Hematopoietic multipotent progenitor cell treated with erythropoietin and hydrocortisone succinate and interleukin-3 and kit ligand, for 6 days (in vitro differentiated cells): ENCODE data around the gene FOXP2.
A peak's percentile ranks its signal among the peaks of the same experiment; 100 is the strongest.
"Not testable (repeated sequence)": the region's sequence is repeated elsewhere in the genome, so short reads cannot be mapped to it uniquely, and the experiment has no call there.

ENCODE experiments used
- DNase-seq: peaks from one replicate; pipeline ENCODE4 v3.0.0-alpha.2; 2015

The FOXP2 gene

DNA sequence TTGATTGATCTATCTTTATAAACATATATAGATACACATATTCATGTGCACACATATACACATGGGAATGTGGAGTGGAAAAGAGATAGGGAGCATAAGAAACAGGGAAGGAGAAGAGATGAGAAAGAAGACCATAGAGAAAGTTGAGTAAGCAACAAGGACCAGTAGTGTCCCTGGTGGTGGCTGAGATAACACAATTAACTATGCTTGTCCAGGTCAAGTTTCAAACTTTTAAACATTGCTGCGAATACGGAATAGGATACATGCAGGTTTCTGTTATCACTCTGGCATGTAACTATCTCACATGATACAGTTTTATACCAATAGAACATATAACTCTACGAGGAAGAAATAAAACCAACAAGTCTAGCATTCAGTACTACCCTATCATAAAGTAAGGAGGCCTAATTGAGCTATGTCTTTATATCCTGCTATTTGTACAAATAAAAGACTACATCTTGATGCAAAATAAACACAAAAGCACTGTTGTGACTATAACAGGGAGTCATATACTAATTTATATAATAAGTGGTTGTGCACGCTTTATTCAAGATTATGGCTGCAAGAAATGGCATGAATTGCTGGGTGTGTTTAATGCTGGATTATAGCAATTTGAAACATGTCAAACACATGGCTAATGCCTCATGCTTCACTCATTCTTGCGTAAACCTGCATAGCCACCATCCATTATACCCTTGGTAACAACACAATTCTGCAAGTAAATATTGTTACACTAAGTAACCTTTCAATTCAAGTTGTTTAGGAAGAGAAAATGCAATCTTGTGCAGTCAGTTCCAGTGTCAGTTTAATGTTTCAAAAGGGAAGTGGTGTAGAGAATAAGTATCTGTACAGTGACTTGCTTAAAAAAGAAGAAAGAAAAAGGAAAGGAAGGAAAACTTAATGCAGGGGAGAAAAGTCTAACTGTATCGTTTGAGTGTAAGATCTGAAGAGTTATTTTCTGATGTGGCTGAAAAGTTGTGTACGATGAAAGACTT, 8.2 kb downstream of the FOXP2 start:
- peak; percentile 1 for DNase-seq

DNA sequence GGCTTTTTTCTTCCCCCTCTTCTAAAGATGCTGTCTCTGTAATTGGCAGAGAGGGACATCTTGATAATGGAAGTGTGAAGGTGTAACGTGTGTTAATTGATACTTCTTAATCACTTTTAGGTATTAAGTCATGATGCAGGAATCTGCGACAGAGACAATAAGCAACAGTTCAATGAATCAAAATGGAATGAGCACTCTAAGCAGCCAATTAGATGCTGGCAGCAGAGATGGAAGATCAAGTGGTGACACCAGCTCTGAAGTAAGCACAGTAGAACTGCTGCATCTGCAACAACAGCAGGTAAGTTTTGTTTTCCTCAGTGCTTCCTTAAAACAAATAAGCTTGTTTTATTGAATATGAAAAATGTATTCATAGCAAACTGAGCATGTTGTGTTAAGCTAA, 11.8 kb downstream of the FOXP2 start:
- DNase-seq: no peak

DNA sequence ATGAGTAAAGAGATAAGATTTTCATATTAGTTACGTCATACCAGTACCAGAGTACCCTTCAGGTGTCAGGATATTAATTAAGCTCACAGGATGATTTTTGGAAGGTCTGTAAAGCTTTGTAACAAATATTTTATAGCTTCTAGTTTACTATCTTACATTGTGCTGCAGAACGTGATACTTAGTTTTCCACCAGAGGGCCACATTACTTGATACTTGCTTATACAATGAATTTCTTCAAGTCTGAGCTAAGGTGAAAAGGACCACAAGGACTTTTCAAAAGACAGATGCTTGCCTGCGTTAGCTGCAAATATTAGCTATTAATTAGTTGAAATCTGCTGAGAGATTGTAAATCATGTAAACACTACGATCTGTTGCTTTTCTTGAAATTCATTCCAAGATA, 12.2 kb downstream of the FOXP2 start:
- DNase-seq: peak; percentile 8

DNA sequence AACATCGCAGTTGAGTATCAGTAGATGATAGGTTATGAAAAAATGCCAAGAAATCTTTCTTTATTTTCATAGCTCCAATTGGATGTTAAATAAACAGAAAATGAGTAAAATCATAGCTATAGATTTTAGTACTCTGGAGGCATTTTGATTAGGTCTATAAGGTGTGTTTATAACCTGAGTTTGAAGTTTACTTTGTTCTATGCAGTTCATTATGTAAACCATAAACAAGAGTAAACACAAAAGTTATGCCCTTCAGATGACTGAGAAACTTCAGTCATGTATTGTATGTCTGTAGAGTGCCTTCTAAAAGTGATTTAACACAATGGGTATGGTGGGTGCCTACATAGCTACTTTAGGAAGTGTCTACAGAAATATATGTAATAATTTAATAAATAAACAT, 13.6 kb downstream of the FOXP2 start:
- no peak for DNase-seq

DNA sequence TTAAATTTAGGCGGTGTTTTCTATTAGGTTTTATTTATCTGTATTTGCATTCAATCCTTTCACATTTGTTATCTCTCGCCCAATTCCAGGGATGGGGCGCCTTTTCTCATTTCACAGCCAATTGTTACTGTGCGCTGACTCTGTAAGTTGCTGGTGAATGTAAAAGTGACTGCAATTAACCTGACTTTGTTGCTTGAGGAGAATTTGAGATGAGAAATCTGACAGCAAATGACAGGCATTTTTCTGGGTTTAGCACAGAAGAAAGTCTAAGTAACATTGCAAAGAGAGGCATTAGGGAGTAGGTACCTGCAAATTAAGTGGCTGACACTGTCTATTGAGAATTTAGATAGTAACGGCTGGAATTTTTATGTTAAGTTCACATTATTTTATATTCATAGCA, 16.6 kb downstream of the FOXP2 start:
- no peak for DNase-seq

DNA sequence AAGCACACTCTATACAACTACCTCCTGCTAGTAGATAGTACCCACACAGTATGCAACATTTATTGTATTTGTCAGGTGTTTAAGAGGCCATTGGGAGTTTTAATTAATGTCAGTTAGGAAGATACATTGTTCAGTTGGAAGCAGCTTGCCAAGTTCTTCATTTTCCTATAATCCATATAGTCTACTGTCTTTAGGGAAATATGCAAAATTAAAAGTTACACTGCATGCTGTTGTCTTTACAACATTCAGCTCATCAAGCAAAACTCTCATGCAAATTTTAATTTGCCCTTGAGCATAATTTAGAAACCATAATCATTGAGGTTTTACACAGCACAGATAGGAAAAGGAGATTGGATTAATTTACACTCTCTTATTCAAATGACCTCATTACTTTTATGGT, 17.4 kb downstream of the FOXP2 start:
- DNase-seq: no peak

DNA sequence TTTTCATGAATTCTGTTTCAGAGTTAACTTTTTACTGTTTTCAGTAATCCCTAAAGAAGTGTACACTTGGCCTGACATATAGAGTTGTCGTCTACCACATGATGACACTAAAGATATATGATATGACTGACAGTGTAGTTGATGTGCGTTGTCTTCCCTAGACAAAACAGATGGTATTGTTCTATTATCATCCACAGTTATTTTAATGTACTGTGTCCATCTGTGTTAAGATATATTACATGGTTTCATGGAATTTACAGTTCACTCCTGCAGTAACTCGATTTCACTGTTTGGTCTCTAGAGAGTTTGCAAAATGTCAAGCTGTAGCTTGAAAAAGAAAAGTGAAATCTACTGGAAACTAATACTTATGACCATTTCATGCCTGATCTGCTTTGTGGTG, 18.1 kb downstream of the FOXP2 start:
- no peak for DNase-seq

DNA sequence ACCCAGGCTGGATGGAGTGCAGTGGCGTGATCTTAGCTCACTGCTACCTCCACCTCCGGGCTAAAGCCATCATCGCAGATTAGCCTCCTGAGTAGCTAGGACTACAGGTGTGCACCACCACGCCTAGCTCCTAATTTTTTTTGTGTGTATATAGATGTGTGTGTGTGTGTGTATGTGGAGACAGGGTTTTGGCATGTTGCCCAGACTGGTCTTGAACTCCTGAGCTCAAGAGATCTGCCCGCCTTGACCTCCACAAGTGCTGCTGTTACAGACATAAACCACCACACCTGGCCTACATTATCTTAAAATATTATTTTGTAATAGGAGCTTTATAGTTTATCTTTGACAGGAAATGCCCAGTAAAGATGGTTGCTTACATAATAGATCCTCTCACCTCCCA, 25.0 kb downstream of the FOXP2 start:
- DNase-seq: no peak

DNA sequence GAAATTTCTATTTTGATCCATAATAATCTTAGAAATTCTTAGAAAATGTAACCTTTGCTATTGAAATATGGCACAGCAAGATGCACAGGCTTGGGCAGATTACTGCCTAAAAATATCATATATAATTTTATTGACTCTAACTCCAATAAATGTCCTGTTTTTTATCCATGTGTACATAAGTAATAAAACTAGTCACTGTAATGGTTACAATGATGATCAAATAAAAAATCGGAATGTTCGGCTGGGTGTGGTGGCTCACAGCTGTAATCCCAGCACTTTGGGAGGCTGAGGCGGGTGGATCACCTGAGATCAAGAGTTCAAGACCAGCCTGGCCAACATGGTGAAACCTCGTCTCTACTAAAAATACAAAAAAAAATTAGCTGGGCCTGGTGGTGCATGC, 26.3 kb downstream of the FOXP2 start:
- DNase-seq: not testable (repeated sequence)

DNA sequence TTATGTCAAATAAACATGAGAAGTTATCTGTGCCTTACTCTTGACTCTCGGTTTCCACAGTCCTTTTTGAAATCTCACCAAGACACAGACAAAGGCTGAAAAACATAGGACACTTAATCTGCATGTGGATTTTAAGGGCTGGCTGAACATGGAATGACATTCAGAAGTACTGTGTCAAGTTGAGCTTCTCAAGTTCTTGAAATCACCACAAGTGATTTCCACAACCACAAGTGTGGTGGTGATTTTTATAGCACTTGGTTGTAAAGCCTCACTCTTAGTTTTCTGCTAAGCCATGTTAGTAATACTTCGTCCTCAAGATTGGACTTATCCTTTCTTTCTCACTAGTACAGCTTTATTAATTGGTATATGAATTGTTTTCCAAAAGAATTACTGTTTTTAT, 29.6 kb downstream of the FOXP2 start:
- no peak for DNase-seq

DNA sequence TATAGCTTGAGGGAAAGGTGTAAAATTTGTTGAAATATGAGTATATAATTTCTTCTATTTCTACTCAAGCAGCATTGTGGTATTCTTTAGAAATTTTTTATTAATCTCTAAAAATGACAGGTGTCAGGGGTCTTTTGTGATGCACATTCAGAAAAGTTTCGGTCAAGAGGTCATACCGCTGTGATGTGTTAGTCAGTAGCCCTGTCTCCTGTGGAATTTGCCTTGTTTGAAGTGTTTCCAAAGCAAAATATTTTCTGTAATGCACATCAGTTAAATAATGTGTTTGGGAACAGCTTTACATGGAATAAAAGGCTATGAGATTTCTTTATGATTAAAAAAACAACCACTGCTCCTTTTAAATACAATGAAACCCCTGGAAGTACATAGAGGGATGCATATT, 35.8 kb downstream of the FOXP2 start:
- no peak for DNase-seq

DNA sequence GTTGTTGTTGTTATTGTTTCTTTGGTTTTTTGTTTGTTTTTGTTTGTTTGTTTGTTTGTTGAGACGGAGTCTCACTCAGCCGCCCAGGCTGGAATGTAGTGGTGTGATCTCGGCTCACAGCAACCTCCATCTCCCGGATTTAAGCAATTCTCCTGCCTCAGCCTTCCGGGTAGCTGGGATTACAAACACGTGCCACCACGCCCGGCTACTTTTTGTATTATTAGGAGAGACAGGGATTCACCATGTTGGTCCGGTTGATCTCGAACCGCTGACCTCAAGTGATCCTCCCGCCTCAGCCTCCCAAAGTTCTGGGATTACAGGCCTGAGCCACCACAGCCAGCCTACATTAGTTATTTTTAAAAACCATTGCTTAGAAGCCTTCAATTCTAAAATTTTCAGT, 45.0 kb downstream of the FOXP2 start:
- no peak for DNase-seq

DNA sequence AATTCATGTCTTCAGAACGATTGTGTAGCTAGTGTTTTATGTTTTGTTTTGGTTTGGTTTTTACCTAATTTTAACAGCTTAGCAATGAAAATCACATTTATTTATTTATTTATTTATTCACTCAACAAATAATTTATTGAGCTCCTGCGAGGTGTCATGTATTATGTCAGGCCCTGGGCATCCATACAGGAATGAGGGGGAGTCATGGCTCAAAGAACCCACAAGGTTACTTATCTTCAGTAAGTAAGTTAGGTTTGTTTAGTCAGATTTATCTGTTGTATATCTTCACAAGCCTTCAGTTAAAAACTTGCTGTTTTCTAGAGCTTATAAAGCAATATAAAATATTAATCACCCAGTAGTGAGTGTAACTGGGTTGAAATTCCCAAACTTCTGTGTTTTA, 45.4 kb downstream of the FOXP2 start:
- no peak for DNase-seq

DNA sequence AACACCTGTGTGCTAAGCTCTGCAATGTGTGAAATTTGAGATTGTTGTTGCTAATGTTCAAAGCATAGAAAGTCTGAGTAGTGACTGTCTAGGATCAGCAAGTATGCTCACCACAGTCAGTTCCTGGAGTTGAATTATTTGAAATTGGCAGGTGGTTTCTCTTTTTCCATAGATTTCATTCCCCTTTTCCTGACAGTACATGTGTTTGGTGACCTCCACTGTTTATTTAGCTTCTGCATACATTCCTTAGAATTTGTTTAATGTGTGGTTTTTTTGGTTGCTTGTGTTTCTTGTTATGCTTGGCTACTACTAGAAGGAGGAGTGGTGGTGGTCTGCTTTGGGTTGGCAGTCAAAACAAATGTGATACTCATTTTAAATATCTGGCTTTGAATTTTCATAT, 52.3 kb downstream of the FOXP2 start:
- no peak for DNase-seq

DNA sequence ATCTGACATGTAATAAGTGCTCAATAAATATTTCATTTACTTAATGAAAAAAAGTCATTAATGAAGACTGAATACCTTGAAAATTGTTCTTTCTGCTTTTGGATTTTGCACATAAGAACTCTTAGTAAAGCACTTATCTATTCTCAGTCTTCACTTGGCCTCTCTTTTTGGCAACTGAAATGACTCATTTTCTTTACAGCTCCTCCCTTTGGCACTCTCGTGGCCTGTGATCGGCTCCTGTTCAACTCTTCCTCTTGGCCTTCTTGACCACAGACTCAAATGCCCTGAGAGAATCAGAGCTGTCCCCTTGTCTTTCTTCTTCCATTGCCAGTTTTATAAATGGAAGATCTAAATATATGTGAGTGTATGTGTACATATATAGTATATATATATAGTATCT, 54.2 kb downstream of the FOXP2 start:
- DNase-seq: no peak

DNA sequence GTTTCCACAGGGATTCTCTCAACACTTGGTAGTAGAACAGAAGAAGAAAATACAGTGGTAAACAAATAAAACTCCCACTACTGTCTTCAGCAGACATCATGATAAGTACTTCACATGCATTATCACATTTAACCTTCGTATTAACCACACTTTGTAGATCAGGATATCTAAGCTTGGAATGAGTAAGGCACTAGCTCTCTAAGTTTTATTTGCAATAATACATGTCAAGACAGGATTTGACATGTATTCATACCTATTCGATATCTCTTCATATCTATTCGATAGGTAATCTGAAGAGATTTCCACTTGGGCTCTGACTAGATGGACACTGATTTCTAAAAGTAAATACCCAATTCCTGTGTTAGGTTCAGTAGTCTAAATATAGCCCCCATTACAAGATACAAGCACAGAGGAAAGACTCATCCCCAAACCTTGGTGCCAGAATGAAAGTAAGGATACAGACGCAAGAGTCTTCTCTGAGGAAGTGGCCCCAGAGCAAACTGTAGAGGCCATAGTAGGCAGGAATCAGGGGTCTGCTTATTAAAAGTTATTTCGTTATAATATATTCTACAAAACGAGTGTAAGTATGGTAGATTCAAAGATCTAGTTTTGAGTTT, 58.4 kb downstream of the FOXP2 start:
- no peak for DNase-seq

DNA sequence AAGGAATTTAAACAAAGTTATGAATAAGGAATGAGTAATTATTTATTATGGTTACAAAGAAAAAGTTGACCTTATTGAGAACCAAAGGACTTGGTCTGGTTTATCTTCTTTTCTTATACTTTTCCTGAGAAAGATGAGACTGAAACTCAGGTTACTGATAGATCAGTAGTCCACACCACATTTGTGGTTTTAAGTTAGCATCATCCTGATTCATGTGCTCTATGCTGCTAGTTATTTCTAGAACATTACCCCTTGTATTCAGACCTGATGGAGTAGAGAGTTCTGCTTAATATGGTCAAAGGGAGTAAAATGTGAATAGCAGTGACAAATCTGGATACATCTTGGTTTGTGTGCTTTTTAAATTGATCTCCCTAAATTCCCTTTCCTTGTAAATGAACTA, 63.8 kb downstream of the FOXP2 start:
- no peak for DNase-seq

DNA sequence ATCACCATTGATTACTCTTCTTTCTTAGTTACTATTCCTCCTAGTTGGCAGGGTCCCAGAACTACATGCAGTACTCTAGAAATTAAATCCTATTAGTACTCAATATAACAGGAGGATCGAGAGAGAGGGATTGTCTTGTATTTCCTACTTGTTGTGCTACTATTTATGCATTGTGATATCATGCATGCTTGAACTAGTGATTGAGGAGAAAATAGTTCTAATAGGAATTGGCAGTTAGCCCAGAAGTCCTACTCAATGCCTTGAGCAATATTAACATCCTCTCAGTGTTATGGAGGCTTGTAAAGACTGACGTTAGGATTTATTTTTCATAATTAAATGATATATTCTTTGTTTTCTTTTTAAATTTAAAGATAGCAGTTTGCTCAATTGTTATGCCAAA, 67.4 kb downstream of the FOXP2 start:
- DNase-seq: no peak

DNA sequence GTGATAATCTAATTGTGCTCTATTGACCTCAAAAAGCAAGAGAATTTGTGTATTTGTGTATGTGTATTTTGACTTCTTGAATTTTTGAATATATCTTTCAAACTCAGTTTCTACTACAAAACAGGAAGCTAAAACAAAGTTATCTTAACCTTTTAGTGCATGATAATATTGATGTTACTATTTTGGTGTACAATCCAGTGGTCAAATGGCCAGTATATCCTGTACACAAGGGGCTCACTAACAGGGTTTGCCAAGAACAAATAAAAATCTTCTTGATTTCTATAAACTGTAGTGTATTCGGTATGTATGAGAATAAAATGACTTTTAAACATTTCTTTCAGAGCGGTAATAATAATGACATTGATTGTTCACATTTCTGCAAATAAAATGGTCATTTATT, 69.6 kb downstream of the FOXP2 start:
- DNase-seq: no peak

DNA sequence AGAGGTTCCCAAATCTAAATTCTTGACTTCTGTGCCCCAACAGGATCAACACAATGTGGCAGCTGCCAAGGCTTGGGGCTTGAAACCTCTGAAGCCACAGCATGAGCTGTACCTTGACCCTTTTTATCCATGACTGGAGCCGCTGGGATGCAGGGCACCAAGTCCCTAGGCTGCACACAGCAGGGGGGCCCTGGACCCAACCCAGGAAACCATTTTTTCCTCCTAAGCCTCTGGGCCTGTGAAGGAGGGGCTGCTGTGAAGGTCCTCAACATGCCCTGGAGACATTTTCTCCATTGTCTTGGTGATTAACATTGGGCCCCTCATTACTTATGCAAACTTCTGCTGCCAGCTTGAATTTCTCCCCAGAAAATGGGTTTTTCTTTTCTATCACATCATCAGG, 72.6 kb downstream of the FOXP2 start:
- no peak for DNase-seq

DNA sequence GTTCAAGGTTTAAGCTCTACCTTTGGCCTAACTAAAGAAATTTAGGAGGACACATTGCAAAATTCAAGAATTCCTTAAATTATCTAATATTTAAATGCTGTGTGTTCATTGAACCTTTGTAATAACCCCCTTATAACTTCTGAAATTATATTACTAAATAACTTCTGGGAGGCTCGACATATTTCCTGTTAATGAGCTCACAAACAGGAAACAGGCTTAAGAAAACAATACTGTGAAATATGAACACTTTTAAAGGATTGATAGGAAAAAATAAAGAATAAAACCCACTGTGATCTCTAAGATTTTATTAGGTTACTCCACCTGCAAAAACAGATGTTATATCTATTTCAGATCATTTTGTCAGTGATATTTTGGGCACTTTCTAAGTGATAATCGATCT, 74.1 kb downstream of the FOXP2 start:
- DNase-seq: no peak

DNA sequence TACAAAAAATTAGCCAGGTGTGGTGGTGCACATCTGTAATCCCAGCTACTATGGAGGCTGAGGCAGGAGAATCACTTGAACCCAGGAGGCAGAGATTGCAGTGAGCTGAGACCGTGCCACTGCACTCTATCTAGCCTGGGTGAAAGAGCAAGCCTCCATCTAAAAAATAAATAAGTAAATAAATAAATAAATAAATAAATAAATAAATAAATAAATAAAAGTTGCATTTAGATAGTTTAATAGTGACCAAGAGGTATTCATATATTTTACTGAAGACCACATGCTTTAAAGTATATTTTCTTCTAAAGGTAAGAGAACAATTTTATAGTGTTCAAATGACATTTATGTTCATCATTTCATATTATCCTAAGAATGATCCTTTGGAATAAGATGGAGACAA, 82.9 kb downstream of the FOXP2 start:
- DNase-seq: not testable (repeated sequence)

DNA sequence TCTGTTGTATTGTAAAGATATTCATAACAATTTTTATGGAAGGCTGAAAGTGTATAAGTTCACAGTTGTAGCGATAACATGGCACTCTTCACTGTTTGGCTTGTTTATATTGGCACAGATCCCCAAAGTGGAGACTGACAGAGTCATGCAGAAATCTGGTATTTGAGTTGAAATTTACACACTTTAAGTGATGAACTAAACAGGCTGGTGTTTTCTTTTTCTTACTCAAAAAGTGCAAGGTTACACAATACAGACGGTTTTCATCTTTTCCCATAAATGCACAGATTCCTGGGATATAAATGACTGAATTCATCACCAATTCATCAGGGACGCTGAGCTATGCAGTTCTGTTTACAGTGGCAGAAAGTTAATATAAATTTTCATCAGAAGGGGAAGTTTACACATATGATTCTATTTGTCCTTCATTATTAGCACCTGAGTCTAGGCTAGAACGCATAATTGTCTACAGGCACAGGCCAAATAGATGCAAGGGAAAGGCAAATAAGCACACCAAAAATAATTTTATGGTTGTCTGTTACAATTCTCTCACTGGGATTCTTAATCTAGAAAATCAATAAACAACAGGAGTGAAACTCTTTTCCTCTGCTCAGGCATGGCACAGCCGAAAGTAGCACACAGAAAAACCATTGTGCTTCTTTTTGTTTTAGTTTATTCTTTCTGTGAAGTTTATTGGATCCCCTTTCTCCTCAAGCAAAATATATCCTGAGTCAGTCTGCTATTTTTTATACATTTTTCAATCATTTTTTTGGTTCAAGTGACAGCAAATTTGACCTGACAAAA, 88.0 kb downstream of the FOXP2 start:
- DNase-seq: no peak

DNA sequence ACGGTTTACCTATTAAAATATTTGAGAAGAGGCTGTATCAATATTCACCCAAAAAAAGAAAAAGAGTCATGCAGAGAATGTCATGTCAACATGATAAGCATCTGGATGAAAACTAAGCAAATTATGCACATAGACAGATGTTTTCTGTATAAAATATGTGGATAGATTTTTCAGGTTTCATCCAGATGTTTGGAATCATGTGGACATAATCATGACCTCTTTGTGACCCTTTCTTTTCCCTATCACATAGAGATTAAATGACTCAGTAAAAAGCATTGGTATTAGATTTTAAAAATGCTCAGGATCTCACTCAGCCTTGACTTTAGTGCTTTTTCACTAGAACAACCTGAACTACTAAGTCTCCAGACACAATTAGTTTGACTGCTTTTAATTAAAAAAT, 90.0 kb downstream of the FOXP2 start:
- no peak for DNase-seq
